ENCODE data around the gene GTF2IRD1. TPM values are rescaled to one million over a fixed set of nuclear protein-coding genes. Genes with fewer than 3 reads are reported as not detected.
"Not testable (repeated sequence)": the region's sequence is repeated elsewhere in the genome, so short reads cannot be mapped to it uniquely, and the experiment has no call there.

The GTF2IRD1 gene
- total and polyA plus RNA-seq, 2 of the 13 experiments (the other 11 are each of a cell fraction or from before 2014, with no cell fraction given): 16.5 to 26.7 TPM

- ChIA-PET CTCF (ENCODE audit: low intra/inter-chr PET ratio, low total read pairs) (no interaction called here), POLR2A (no interaction called here)
- 99% methylated on average over 19 of the region's 21 CpGs for WGBS (ENCODE audit: low lambda C conversion rate)
Observed at GRCh38 chr7:74507538-74508319, 54.0 kb downstream of the GTF2IRD1 start.

GRCh38 chr7:74509453-74509852 lies 55.7 kb downstream of the GTF2IRD1 start:
- H4K20me1 ChIP-seq (ENCODE audit: insufficient read depth, low read length); FAIRE-seq; POLR2A ChIA-PET; H3K27me3 ChIP-seq (ENCODE audit: control insufficient read depth in 1 of 2, insufficient read depth in 2 of 2, low read length in 2 of 2); BruUV-seq (replicated peaks); H3K4me2 ChIP-seq (ENCODE audit: low read depth, low read length); intact Hi-C loops (cut with micrococcal nuclease; ENCODE audit: unreplicated experiment); H3K4me3 ChIP-seq (replicated peaks in 1 of 3; ENCODE audit: insufficient read depth in 1 of 3, low read depth in 2 of 3, low read length in 3 of 3); H3K4me1 ChIP-seq (ENCODE audit: insufficient read depth, low read length); H3K9me3 ChIP-seq (ENCODE audit: low read length); H3K27ac ChIP-seq (ENCODE audit: extremely low read length, insufficient read depth, low read length); H2AFZ ChIP-seq (ENCODE audit: low read length); H3K79me2 ChIP-seq (ENCODE audit: insufficient read depth, low read length); in situ Hi-C loops (cut with HindIII; ENCODE audit: extremely low pct_ligation_motif_present, low pct_unique_long_range_greater_than_20kb); CTCF ChIA-PET (ENCODE audit: low intra/inter-chr PET ratio, low total read pairs); ATAC-seq; DNase-seq (ENCODE audit: low spot score); H3K9ac ChIP-seq (ENCODE audit: insufficient read depth, low read depth, low read length): not testable (repeated sequence)
- WGBS (ENCODE audit: low lambda C conversion rate): 94% methylated on average over 10 of the region's 10 CpGs
- peak; percentile 94 for TF ChIP-seq ZNF768 (CRISPR knock-in tag; IDR thresholded peaks at IDR 0.05)
- TF ChIP-seq ZMYM3 (CRISPR knock-in tag; IDR thresholded peaks at IDR 0.05): 0 out of 2 replicates have a peak, but pooled peaks have one; percentile 15
- peaks cover 8 to 37% of the 10 kb centered on the region in 2 experiments; a peak in 4 of 5 replicates for H3K36me3 ChIP-seq (replicated peaks in 1 of 2; ENCODE audit: control insufficient read depth in 1 of 2, insufficient read depth in 2 of 2, low read length in 2 of 2)

More at GRCh38 chr7:74507538-74508319, 54.0 kb downstream of the GTF2IRD1 start:
- BruUV-seq (replicated peaks): no TSS peak
- H3K4me1 ChIP-seq (ENCODE audit: insufficient read depth, low read length): no peaks in the 10 kb centered on the region
- no peak for ATAC-seq
- H3K27me3 ChIP-seq (ENCODE audit: control insufficient read depth in 1 of 2, insufficient read depth in 2 of 2, low read length in 2 of 2): no peaks in the 10 kb centered on the region
- H3K4me3 ChIP-seq (replicated peaks in 1 of 3; ENCODE audit: insufficient read depth in 1 of 3, low read depth in 2 of 3, low read length in 3 of 3): no peak overlapping the region
- in situ Hi-C loops (cut with HindIII; ENCODE audit: extremely low pct_ligation_motif_present, low pct_unique_long_range_greater_than_20kb): no loop called here
- H3K36me3 ChIP-seq (replicated peaks in 1 of 2; ENCODE audit: control insufficient read depth in 1 of 2, insufficient read depth in 2 of 2, low read length in 2 of 2): peaks cover 5 to 28% of the 10 kb centered on the region in 2 experiments; a peak in 3 of 5 replicates
- no peak overlapping the region for H3K9ac ChIP-seq (ENCODE audit: insufficient read depth, low read depth, low read length)
- no peaks in the 10 kb centered on the region for H3K79me2 ChIP-seq (ENCODE audit: insufficient read depth, low read length)
- no peak overlapping the region for H2AFZ ChIP-seq (ENCODE audit: low read length)
- intact Hi-C loops (cut with micrococcal nuclease; ENCODE audit: unreplicated experiment): no loop called here
- peak; percentile 59 for TF ChIP-seq AGO2 (optimal IDR thresholded peaks at IDR 0.05; ENCODE audit: low read depth, low read length)
- no peak for TF ChIP-seq ZNF232 (CRISPR knock-in tag; IDR thresholded peaks at IDR 0.05; ENCODE audit: borderline replicate concordance)
- 0 out of 2 replicates have a peak, but pooled peaks have one; percentile 14 for TF ChIP-seq ZMYM3 (CRISPR knock-in tag; IDR thresholded peaks at IDR 0.05)
- TF ChIP-seq ISL2 (CRISPR knock-in tag; IDR thresholded peaks at IDR 0.05): no peak
- TF ChIP-seq TP53 (CRISPR knock-in tag; conservative IDR thresholded peaks at IDR 0.05): no peak
- DNase-seq (ENCODE audit: low spot score): no peak
- no peaks in the 10 kb centered on the region for H3K9me3 ChIP-seq (ENCODE audit: low read length)
- peaks cover 8% of the 10 kb centered on the region; the same call in 1 of the 2 replicates for H4K20me1 ChIP-seq (ENCODE audit: insufficient read depth, low read length)
- H3K4me2 ChIP-seq (ENCODE audit: low read depth, low read length): no peak overlapping the region
- FAIRE-seq: no peak
- no peak overlapping the region for H3K27ac ChIP-seq (ENCODE audit: extremely low read length, insufficient read depth, low read length)
